Gastroesophageal sphincter (tissue), 4 donors: ENCODE data around the gene RBBP6. TPM values are rescaled to one million over a fixed set of nuclear protein-coding genes. Genes with fewer than 3 reads are reported as not detected.

Experiments used
- ATAC-seq: fragments of 150-250 bp; one replicate; pipeline ENCODE4 v1.9.1; 2016; ENCODE audit warnings: mild to moderate bottlenecking, moderate library complexity
- H3K27ac ChIP-seq, 4 donors: fragments of 200-600 bp; sonication (generic) in 3 of 4; 1 replicate in 3 of 4; 2 replicates in 1 of 4; pipeline ENCODE4 v1.5.1; 2016 to 2019
- H3K27me3 ChIP-seq: fragments of 200-600 bp; sonication (generic); one replicate; pipeline ENCODE4 v1.5.1; 2019
- H3K36me3 ChIP-seq, 2 donors: fragments of 200-600 bp; sonication (generic); one replicate each; pipeline ENCODE4 v1.5.1; 2019; ENCODE audit warnings: control low read depth in 1 of 2
- H3K4me1 ChIP-seq, 3 donors: fragments of 200-600 bp; sonication (generic); 1 replicate in 2 of 3; 2 replicates in 1 of 3; pipeline ENCODE4 v1.5.1; 2016 to 2019; ENCODE audit warnings: control low read depth in 2 of 3
- H3K4me3 ChIP-seq, 2 donors: fragments of 200-600 bp; sonication (generic); one replicate each; pipeline ENCODE4 v1.5.1; 2019; ENCODE audit warnings: mild to moderate bottlenecking in 1 of 2, moderate library complexity in 1 of 2
- H3K9me3 ChIP-seq, 3 donors: fragments of 200-600 bp; sonication (generic); one replicate each; pipeline ENCODE4 v1.5.1; 2017 to 2019; ENCODE audit warnings: control low read depth in 2 of 3
- EP300 ChIP-seq: sonication (generic); formaldehyde crosslinking; IDR thresholded peaks from one replicate; pipeline ENCODE4 v1.6.1; 2017; ENCODE audit warnings: antibody characterized with exemption, mild to moderate bottlenecking
- POLR2A ChIP-seq, 2 donors: fragments of 450-650 bp; IDR thresholded peaks; one replicate each; pipeline ENCODE4 v1.6.1; 2017; ENCODE audit warnings: antibody characterized with exemption in 2 of 2, mild to moderate bottlenecking in 2 of 2, moderate library complexity in 1 of 2
- POLR2AphosphoS5 ChIP-seq: sonication (generic); formaldehyde crosslinking; IDR thresholded peaks from one replicate; pipeline ENCODE4 v1.6.1; 2017; ENCODE audit warnings: antibody characterized with exemption
- WGBS, 2 donors: methylation state at CpG; one replicate each; pipeline ENCODE4 v1.1.5; 2018; ENCODE audit warnings: low coverage in 1 of 2; 5-methylcytosine and 5-hydroxymethylcytosine counted together
- total RNA-seq, 4 donors: library from RNA; depleted of rRNA; stranded (reverse); fragments of >200 nt; gene quantifications; one replicate each; pipeline ENCODE4 v1.1.0, GENCODE V29; 2016
- TF ChIP-seq, protein P1 (sequence below), 4 experiments: fragments of 200-600 bp in 2 of 4; fragments of 450-650 bp in 2 of 4; sonication (generic) in 1 of 4; IDR thresholded peaks; one replicate each; pipeline ENCODE4 v1.5.1; 2017 to 2019; ENCODE audit warnings: antibody characterized with exemption in 4 of 4, mild to moderate bottlenecking in 2 of 4, moderate library complexity in 2 of 4

RBBP6 gene
- total RNA-seq, 4 donors from 2014 or later = 46.0 to 134 (median 66.1) TPM

DNA sequence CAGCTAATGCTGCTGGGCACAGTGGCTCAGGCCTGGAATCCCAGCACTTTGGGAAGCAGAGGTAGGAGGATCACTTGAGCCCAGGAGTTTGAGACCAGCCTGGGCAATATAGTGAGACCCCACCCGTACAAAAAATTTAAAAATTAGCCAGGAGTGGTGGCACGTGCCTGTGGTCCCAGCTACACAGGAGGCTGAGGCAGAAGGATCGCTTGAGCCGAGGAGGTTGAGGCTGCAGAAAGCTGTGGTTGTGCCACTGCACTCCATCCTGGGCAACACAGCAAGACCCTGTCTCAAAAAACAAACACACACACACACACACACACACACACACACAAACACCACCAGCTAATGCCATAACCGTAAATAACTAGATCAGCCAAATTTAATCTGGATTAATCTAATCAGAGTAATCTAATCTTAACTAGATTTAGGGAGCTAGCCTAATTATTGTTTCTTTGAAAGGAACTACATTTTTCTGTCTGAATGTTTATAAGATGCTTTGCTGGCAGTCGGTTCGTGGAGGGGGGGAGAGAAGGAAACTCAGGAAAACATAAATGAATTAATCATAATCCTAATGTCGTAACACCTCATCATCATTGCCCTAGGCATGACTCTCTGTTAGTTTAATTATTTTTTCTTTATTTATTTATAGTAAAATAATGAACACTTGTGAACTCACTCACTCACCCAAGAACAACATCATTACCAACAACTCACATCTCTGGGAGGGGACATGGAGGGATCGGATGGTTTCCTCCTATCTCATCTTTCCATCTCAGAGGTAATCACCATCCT lies 12.5 kb upstream of the RBBP6 start:
- no peak for ATAC-seq
- no peak overlapping the region for H3K27ac ChIP-seq
- H3K4me3 ChIP-seq = no peak overlapping the region
- 61 to 69% methylated on average over 7 to 8 of the region's 9 CpGs for WGBS, 2 donors
- TF ChIP-seq, protein P1, sequence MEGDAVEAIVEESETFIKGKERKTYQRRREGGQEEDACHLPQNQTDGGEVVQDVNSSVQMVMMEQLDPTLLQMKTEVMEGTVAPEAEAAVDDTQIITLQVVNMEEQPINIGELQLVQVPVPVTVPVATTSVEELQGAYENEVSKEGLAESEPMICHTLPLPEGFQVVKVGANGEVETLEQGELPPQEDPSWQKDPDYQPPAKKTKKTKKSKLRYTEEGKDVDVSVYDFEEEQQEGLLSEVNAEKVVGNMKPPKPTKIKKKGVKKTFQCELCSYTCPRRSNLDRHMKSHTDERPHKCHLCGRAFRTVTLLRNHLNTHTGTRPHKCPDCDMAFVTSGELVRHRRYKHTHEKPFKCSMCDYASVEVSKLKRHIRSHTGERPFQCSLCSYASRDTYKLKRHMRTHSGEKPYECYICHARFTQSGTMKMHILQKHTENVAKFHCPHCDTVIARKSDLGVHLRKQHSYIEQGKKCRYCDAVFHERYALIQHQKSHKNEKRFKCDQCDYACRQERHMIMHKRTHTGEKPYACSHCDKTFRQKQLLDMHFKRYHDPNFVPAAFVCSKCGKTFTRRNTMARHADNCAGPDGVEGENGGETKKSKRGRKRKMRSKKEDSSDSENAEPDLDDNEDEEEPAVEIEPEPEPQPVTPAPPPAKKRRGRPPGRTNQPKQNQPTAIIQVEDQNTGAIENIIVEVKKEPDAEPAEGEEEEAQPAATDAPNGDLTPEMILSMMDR (IDR thresholded peaks at IDR 0.05) = no peak
- no peak for TF ChIP-seq POLR2A (IDR thresholded peaks at IDR 0.05)
- no peak for TF ChIP-seq EP300
- TF ChIP-seq POLR2AphosphoS5 = no peak
- no peaks in the 10 kb centered on the region for H3K36me3 ChIP-seq
- H3K27me3 ChIP-seq = peaks cover 5% of the 10 kb centered on the region
- no peaks in the 10 kb centered on the region for H3K4me1 ChIP-seq
- no peaks in the 10 kb centered on the region for H3K9me3 ChIP-seq

DNA sequence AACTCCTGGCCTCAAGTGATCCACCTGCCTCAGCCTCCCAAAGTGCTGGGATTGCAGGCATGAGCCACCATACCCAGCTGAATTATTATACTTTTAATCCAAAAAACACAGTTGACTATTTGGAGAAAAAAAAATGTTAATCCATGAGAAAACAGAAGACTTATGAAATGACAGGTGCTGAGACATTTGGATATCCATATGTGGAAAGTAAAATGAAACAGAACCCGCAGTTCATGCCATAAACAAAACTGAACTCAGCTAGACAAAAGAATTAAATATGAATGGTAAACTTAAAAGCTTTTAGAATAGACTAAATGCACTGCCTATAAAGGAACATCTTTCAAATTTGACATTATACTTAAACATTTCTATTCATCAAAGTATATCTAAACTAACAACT lies 8.2 kb upstream of the RBBP6 start:
- no peaks in the 10 kb centered on the region for H3K27me3 ChIP-seq
- H3K36me3 ChIP-seq = no peaks in the 10 kb centered on the region
- no peaks in the 10 kb centered on the region for H3K4me1 ChIP-seq
- no peak overlapping the region for H3K27ac ChIP-seq
- ATAC-seq = no peak
- WGBS, 2 donors = 38 to 57% methylated on average over 1 of the region's 1 CpG
- no peaks in the 10 kb centered on the region for H3K9me3 ChIP-seq
- TF ChIP-seq POLR2AphosphoS5 = no peak
- TF ChIP-seq, protein P1 (IDR thresholded peaks at IDR 0.05) = no peak
- TF ChIP-seq POLR2A (IDR thresholded peaks at IDR 0.05) = no peak
- TF ChIP-seq EP300 = no peak
- no peak overlapping the region for H3K4me3 ChIP-seq

DNA sequence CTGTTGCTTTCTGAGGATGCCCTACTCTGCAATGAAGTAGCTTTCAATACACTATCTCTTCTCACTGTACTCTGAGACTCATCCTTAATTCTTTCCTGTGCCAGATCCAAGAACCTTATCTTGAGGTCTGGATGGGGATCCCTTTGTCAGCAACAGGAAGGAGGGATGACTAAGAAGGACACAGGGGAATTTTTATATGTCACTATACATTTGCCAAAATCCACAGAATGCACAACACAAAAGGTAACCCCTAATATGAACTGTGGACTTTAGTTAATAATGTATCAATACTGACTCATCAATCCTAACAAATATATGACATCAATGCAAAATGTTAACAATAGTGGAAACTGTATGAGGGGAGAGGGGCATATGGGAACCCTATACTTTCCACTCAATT lies 4.7 kb upstream of the RBBP6 start:
- ATAC-seq = no peak
- Histone ChIP-seq H3K27ac (no peak overlapping the region), H3K36me3 (no peaks in the 10 kb centered on the region), H3K9me3 (no peaks in the 10 kb centered on the region), H3K27me3 (no peaks in the 10 kb centered on the region), H3K4me3 (no peak overlapping the region), H3K4me1 (peaks cover 0 to 8% (median 0%) of the 10 kb centered on the region in 3 donors)
- TF ChIP-seq POLR2A (IDR thresholded peaks at IDR 0.05) = no peak
- TF ChIP-seq, protein P1 (IDR thresholded peaks at IDR 0.05) = no peak
- no peak for TF ChIP-seq EP300
- TF ChIP-seq POLR2AphosphoS5 = no peak

DNA sequence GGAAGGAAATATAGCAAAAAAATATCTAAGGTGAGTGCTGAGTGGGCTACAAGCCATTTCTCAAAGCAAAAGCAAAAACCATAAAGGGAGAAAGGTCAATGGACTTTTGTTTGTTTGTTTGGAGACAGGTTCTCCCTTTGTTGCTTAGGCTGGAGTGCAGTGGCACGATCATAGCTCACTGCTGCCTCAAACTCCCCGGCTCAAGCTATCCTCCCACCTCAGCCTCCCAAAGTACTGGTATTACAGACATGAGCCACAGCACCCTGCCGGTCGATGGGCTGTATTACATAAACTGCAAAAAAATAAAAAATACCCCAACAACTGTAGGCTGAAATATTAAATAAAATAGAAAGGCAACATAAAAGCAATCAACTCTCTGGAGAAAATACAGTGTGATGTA lies 3.5 kb upstream of the RBBP6 start:
- Histone ChIP-seq H3K9me3 (no peaks in the 10 kb centered on the region), H3K36me3 (no peaks in the 10 kb centered on the region), H3K4me1 (peaks cover 0 to 8% (median 0%) of the 10 kb centered on the region in 3 donors), H3K27ac (no peak overlapping the region), H3K4me3 (no peak overlapping the region), H3K27me3 (no peaks in the 10 kb centered on the region)
- TF ChIP-seq POLR2AphosphoS5 (no peak), EP300 (no peak)
- TF ChIP-seq, protein P1 (IDR thresholded peaks at IDR 0.05) = no peak
- no peak for ATAC-seq
- WGBS, 2 donors = 65 to 70% methylated on average over 2 to 4 of the region's 4 CpGs

DNA sequence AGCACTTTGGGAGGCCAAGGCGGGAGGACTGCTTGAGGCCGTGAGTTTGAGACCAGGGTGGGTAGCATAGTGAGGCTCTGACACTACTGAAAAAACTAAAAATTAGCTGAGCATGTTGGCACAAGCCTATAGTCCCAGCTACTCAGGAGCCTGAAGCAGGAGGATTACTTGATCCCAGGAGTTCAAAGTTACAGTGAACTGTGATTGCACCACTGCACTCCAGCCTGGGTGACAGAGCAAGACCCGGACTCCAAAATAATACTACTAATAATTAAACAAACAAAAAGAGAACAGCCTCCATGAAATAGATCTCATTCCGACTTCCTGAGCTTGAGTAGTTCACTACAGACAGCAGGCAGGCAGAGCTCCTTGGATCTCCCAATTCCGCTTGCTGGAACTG lies 2.7 kb upstream of the RBBP6 start:
- Histone ChIP-seq H3K9me3 (no peaks in the 10 kb centered on the region), H3K4me1 (peaks cover 0 to 9% (median 0%) of the 10 kb centered on the region in 3 donors), H3K27ac (no peak overlapping the region), H3K4me3 (no peak overlapping the region), H3K36me3 (no peaks in the 10 kb centered on the region), H3K27me3 (no peaks in the 10 kb centered on the region)
- TF ChIP-seq POLR2A (IDR thresholded peaks at IDR 0.05) = no peak
- no peak for TF ChIP-seq EP300
- no peak for TF ChIP-seq POLR2AphosphoS5
- TF ChIP-seq, protein P1 (IDR thresholded peaks at IDR 0.05) = no peak
- ATAC-seq = no peak
- 86 to 93% methylated on average over 2 to 5 of the region's 5 CpGs for WGBS, 2 donors
